Neuronal stem cell (in vitro differentiated cells): Measurements from ENCODE around the gene MTUS2.

Experiments
- DNase-seq: peaks from one replicate; pipeline ENCODE4 v3.0.0-alpha.2; 2013; ENCODE audit warnings: low spot score
- H2AFZ ChIP-seq: one replicate; pipeline ENCODE4 v1.6.1; 2013; ENCODE audit warnings: mild to moderate bottlenecking, low read length, inconsistent platforms
- H2AK5ac ChIP-seq: 2 replicates; pipeline ENCODE4 v1.6.1; 2013; ENCODE audit warnings: low read depth, mild to moderate bottlenecking, inconsistent platforms, low read length, moderate library complexity, mixed read lengths
- H2BK120ac ChIP-seq: 2 replicates; pipeline ENCODE4 v1.6.1; 2013; ENCODE audit warnings: low read depth, mild to moderate bottlenecking, inconsistent platforms, low read length, moderate library complexity, mixed read lengths
- H2BK12ac ChIP-seq: one replicate; pipeline ENCODE4 v1.6.1; 2013; ENCODE audit warnings: low read length, inconsistent platforms
- H2BK15ac ChIP-seq: 2 replicates; pipeline ENCODE4 v1.6.1; 2013; ENCODE audit warnings: mild to moderate bottlenecking, low read length, inconsistent platforms, mixed read lengths
- H2BK5ac ChIP-seq: one replicate; pipeline ENCODE4 v1.6.1; 2013; ENCODE audit warnings: inconsistent platforms, mild to moderate bottlenecking, low read length, moderate library complexity
- H3K14ac ChIP-seq: one replicate; pipeline ENCODE4 v1.6.1; 2013; ENCODE audit warnings: low read length, inconsistent platforms
- H3K18ac ChIP-seq: 2 replicates; pipeline ENCODE4 v1.6.1; 2013; ENCODE audit warnings: low read length, inconsistent platforms
- H3K23ac ChIP-seq: 2 replicates; pipeline ENCODE4 v1.6.1; 2013; ENCODE audit warnings: low read depth, mild to moderate bottlenecking, mixed read lengths, low read length, inconsistent platforms; ENCODE audit not compliant: poor library complexity
- H3K27ac ChIP-seq: replicated peaks from 3 replicates; pipeline ENCODE4 v1.5.1; 2013; ENCODE audit warnings: low read length, inconsistent platforms
- H3K27me3 ChIP-seq, 3 experiments: 2 replicates each; pipeline ENCODE4 v1.6.1; 2013; ENCODE audit warnings: low read length in 3 of 3, mild to moderate bottlenecking in 2 of 3, inconsistent platforms in 1 of 3, low read depth in 1 of 3, mixed read lengths in 1 of 3, moderate library complexity in 1 of 3; ENCODE audit not compliant: control insufficient read depth in 3 of 3, insufficient read depth in 3 of 3
- H3K36me3 ChIP-seq, 2 donors: replicated peaks in 1 of 2; 2 replicates each; pipeline ENCODE4 v1.6.1; 2013; ENCODE audit warnings: low read length in 2 of 2; ENCODE audit not compliant: control insufficient read depth in 2 of 2, insufficient read depth in 2 of 2
- H3K4ac ChIP-seq: 2 replicates; pipeline ENCODE4 v1.6.1; 2013; ENCODE audit warnings: inconsistent platforms, mild to moderate bottlenecking, low read length, moderate library complexity
- H3K4me1 ChIP-seq, 2 donors: 1 replicate in 1 of 2; 2 replicates in 1 of 2; pipeline ENCODE4 v1.6.1; 2013; ENCODE audit warnings: low read length in 2 of 2, low read depth in 1 of 2; ENCODE audit not compliant: control insufficient read depth in 2 of 2, insufficient read depth in 1 of 2
- H3K4me2 ChIP-seq: one replicate; pipeline ENCODE4 v1.6.1; 2013; ENCODE audit warnings: mild to moderate bottlenecking, low read length, inconsistent platforms; ENCODE audit not compliant: insufficient read depth, poor library complexity, severe bottlenecking
- H3K4me3 ChIP-seq, 2 donors: 2 replicates each; pipeline ENCODE4 v1.5.1; 2013; ENCODE audit warnings: low read length in 2 of 2, mild to moderate bottlenecking in 2 of 2, inconsistent platforms in 1 of 2, moderate library complexity in 1 of 2
- H3K79me1 ChIP-seq: one replicate; pipeline ENCODE4 v1.6.1; 2013; ENCODE audit warnings: low read depth, mild to moderate bottlenecking, inconsistent platforms, low read length, moderate library complexity
- H3K9ac ChIP-seq: one replicate; pipeline ENCODE4 v1.6.1; 2013; ENCODE audit warnings: mild to moderate bottlenecking, low read depth, low read length, inconsistent platforms; ENCODE audit not compliant: poor library complexity
- H3K9me3 ChIP-seq, 2 donors: replicated peaks in 1 of 2; 2 replicates each; pipeline versions ENCODE3 to v1.6.1; 2013; ENCODE audit warnings: low read length in 2 of 2, mild to moderate bottlenecking in 2 of 2, inconsistent platforms in 1 of 2, low read depth in 1 of 2, mixed read lengths in 1 of 2, moderate library complexity in 1 of 2; ENCODE audit not compliant: control insufficient read depth in 2 of 2, insufficient read depth in 1 of 2
- H4K8ac ChIP-seq: one replicate; pipeline ENCODE4 v1.6.1; 2013; ENCODE audit warnings: low read depth, mild to moderate bottlenecking, inconsistent platforms, low read length, moderate library complexity
- H4K91ac ChIP-seq: one replicate; pipeline ENCODE4 v1.6.1; 2013; ENCODE audit warnings: low read length, low read depth, mild to moderate bottlenecking, inconsistent platforms; ENCODE audit not compliant: poor library complexity
- WGBS, 2 donors: extraction: QIAGEN DNeasy Blood & Tissue Kit; methylation state at CpG; one replicate each; pipeline ENCODE4 v1.1.7; 2013; ENCODE audit warnings: missing lambda C conversion rate in 2 of 2, mixed read lengths in 1 of 2; ENCODE audit not compliant: insufficient read length in 2 of 2, insufficient replicate concordance in 1 of 2; ENCODE audit errors: extremely low coverage in 2 of 2; 5-methylcytosine and 5-hydroxymethylcytosine counted together

MTUS2 gene

GRCh38 chr13:29359181-29359580 is 539.0 kb downstream of the MTUS2 start:
- no peak overlapping the region for H3K4me2 ChIP-seq
- H4K8ac ChIP-seq, result no peak overlapping the region
- H4K91ac ChIP-seq, result no peak overlapping the region
- WGBS, 2 donors, result 100% methylated on average over 1 of the region's 19 CpGs; no CpG with 5 or more reads in 1 of the 2 donors
- H3K23ac ChIP-seq, result no peak overlapping the region
- no peak overlapping the region for H2BK120ac ChIP-seq
- no peaks in the 10 kb centered on the region for H3K27me3 ChIP-seq
- H3K4me1 ChIP-seq, result peaks cover 0 to 1% of the 10 kb centered on the region in 2 donors
- DNase-seq, result no peak
- peak overlapping the region; percentile 36 for H3K18ac ChIP-seq
- no peak overlapping the region for H2BK15ac ChIP-seq
- no peak overlapping the region for H2AFZ ChIP-seq
- no peak overlapping the region for H3K4me3 ChIP-seq
- no peak overlapping the region for H3K9ac ChIP-seq
- H2BK5ac ChIP-seq, result no peak overlapping the region
- no peaks in the 10 kb centered on the region for H3K9me3 ChIP-seq
- H2BK12ac ChIP-seq, result no peak overlapping the region
- H3K14ac ChIP-seq, result no peak overlapping the region
- no peaks in the 10 kb centered on the region for H3K36me3 ChIP-seq
- no peak overlapping the region for H2AK5ac ChIP-seq
- H3K79me1 ChIP-seq, result no peaks in the 10 kb centered on the region
- no peak overlapping the region for H3K4ac ChIP-seq
- no peak overlapping the region for H3K27ac ChIP-seq

GRCh38 chr13:29361716-29362115 is 541.6 kb downstream of the MTUS2 start:
- Histone ChIP-seq H3K27ac (no peak overlapping the region), H2AFZ (no peak overlapping the region), H3K79me1 (no peaks in the 10 kb centered on the region), H3K14ac (no peak overlapping the region), H3K4me2 (no peak overlapping the region), H2AK5ac (no peak overlapping the region), H4K91ac (no peak overlapping the region), H3K18ac (no peak overlapping the region), H3K27me3 (no peaks in the 10 kb centered on the region), H3K9me3 (no peaks in the 10 kb centered on the region), H3K9ac (no peak overlapping the region), H2BK12ac (no peak overlapping the region), H4K8ac (no peak overlapping the region), H3K4me3 (no peak overlapping the region), H2BK5ac (no peak overlapping the region), H3K4me1 (peaks cover 0 to 1% of the 10 kb centered on the region in 2 donors), H3K36me3 (no peaks in the 10 kb centered on the region), H2BK120ac (no peak overlapping the region), H2BK15ac (no peak overlapping the region), H3K4ac (no peak overlapping the region), H3K23ac (no peak overlapping the region)
- DNase-seq, result no peak
- no CpG with 5 or more reads among the region's 3 CpGs for WGBS, 2 donors

DNA sequence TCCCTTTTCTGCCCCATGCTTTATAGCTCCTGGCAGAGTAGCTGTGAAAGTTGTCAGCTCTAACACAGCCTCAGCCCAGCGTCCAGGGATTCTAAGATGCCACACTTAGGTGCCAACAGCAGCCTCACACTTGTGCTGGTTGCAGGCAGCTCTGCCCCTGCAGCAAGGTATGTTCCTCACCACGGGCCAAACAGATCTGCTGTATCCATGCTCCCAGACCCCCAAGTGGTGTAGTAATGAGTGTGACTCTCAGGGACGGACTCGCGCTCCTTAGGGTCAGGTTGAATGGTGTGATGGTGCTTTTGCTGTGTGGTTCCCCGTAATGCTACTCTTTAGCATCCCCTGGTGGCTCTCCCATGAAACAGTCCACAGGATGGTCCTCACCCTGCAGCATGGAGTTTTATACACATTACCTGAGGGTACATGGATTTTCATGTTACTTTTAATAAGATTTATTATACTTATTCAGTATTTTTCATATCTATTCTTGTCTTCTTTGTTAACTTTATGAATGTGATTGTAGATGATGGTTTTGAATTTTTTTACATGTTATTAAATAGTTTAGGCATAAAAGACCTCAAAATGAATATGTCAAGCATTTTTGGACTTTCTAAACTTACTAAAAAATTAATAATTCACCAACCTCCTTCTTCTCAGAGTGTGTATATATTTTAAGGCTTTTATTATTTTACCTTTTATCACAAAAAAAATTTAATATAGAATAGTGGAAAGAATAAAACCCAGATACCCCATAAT is 542.9 kb downstream of the MTUS2 start:
- Histone ChIP-seq H3K27me3 (no peaks in the 10 kb centered on the region), H3K18ac (no peak overlapping the region), H3K79me1 (no peaks in the 10 kb centered on the region), H3K14ac (no peak overlapping the region), H2BK15ac (no peak overlapping the region), H2BK12ac (no peak overlapping the region), H3K23ac (no peak overlapping the region), H4K8ac (no peak overlapping the region), H3K27ac (no peak overlapping the region), H2AFZ (no peak overlapping the region), H2AK5ac (no peak overlapping the region), H3K4me3 (no peak overlapping the region), H3K36me3 (no peaks in the 10 kb centered on the region), H3K4me2 (no peak overlapping the region), H4K91ac (no peak overlapping the region), H3K4me1 (peaks cover 0 to 1% of the 10 kb centered on the region in 2 donors), H2BK5ac (no peak overlapping the region), H2BK120ac (no peak overlapping the region), H3K4ac (no peak overlapping the region), H3K9ac (no peak overlapping the region), H3K9me3 (no peaks in the 10 kb centered on the region)
- no CpG with 5 or more reads among the region's 6 CpGs for WGBS, 2 donors
- DNase-seq, result peak; percentile 51

- Histone ChIP-seq H3K4me2 (no peak overlapping the region), H3K27me3 (no peaks in the 10 kb centered on the region), H2BK12ac (no peak overlapping the region), H3K4ac (no peak overlapping the region), H3K23ac (no peak overlapping the region), H2BK120ac (no peak overlapping the region), H3K9me3 (peaks cover 0 to 3% of the 10 kb centered on the region in 2 donors), H3K36me3 (no peaks in the 10 kb centered on the region), H3K18ac (no peak overlapping the region), H3K4me3 (no peak overlapping the region), H3K14ac (no peak overlapping the region), H2BK15ac (no peak overlapping the region), H3K79me1 (no peaks in the 10 kb centered on the region), H2AFZ (no peak overlapping the region), H3K9ac (no peak overlapping the region), H3K4me1 (no peaks in the 10 kb centered on the region), H2BK5ac (no peak overlapping the region), H2AK5ac (no peak overlapping the region), H4K91ac (no peak overlapping the region), H3K27ac (no peak overlapping the region), H4K8ac (no peak overlapping the region)
- WGBS, 2 donors, result no CpG with 5 or more reads among the region's 8 CpGs
- peak; percentile 50 for DNase-seq
Measured at GRCh38 chr13:29369060-29369743, 549.1 kb downstream of the MTUS2 start.
